HG03342 (cell line): ENCODE measurements around the gene CTCFL.
"Not testable (repeated sequence)": the region's sequence is repeated elsewhere in the genome, so short reads cannot be mapped to it uniquely, and the experiment has no call there.

ENCODE experiments used
- ATAC-seq: cut with Tn5 transposase; IDR thresholded peaks from one replicate; pipeline ENCODE4 v1.9.1; 2021; ENCODE audit warnings: mild to moderate bottlenecking, moderate library complexity; ENCODE audit not compliant: unreplicated experiment

Gene CTCFL

GRCh38 chr20:57509665-57510237, 15.2 kb downstream of the CTCFL start:
- ATAC-seq, result no peak

GRCh38 chr20:57508831-57509230, 16.1 kb downstream of the CTCFL start:
- ATAC-seq, result no peak

DNA sequence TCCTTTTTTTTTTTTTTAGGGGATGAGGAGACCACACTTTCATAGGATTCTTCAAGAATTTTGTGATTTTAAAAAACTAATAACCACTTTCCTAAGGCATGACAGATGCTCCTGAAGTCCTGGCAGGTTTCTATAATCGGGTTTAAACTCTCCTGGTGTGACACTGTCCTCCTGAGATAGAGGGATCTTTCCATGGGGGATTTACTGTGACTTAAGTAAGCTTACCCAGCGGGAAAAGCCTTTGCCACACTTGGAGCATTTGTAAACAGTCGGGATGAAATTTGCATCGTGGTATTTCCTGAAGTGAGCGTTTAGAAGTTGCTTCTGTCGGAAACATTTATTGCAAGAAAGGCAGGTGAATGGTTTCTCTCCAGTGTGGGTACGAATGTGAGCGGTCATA, 16.6 kb downstream of the CTCFL start:
- no peak for ATAC-seq

GRCh38 chr20:57507477-57507876, 17.5 kb downstream of the CTCFL start:
- no peak for ATAC-seq

- no peak for ATAC-seq
These were observed 19.0 kb downstream of the CTCFL start for GRCh38 chr20:57505979-57506378.

GRCh38 chr20:57504411-57504810, 20.5 kb downstream of the CTCFL start:
- ATAC-seq, result no peak

GRCh38 chr20:57503035-57503658, 21.8 kb downstream of the CTCFL start:
- no peak for ATAC-seq

DNA sequence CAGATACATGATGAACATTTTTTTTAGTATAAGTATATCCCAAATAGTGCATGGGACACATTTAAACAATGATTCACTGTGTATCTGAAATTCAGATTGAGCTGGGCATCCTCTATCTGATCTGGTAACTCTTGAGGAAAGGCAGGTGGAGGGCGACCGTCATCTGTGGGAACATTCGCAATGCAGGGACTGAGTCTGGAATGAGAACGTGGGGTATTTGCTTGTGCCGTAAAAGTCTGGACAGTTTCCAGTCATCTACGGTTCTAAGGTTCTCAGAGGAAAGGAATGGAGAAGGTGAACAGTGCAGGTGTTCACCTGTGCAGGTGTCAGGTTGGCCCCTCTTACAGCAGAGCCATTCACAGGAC, 22.6 kb downstream of the CTCFL start:
- no peak for ATAC-seq

DNA sequence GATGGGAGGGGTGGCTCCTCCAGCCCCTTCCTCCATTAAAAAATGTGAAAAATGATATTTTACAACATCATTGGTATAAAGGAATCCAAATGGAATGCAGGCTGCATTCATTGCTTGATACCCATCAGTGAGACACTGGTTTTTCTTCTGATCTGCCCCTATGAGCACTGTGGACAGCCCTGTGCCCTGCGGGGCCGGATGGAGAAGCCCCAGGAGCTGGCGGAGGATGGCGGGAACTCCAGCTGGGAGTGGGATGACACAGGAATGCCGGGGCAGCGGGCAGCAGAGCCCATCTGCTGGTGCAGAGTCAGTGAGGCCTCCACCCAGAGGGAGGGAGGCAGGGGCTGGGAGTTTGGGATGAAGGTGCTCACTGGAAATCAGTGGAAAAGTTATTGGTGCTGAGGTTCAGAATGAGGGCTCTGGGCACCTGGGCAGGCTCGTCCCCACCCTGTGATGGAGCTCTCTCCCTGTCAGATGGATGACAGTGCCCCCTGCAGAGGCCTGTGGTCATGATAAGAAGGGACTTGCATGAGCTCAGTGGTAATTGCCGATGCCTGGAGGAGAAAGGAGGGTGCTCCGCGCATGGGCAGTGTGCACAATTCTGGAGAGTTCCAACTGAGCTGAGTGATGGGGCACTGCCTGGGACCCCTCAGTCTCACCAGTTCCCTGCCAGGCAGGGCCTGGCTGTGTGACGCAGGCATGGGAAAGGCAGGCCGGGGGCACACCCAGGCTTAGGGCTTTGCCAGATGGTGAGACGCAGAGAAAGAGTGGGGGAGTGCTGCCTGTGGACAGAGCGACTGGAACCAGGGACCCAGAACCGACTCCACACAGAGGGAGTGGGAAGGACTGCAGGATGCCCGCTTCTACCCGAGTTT, 23.2 kb downstream of the CTCFL start:
- no peak for ATAC-seq

GRCh38 chr20:57500962-57501361, 24.0 kb downstream of the CTCFL start:
- no peak for ATAC-seq

DNA sequence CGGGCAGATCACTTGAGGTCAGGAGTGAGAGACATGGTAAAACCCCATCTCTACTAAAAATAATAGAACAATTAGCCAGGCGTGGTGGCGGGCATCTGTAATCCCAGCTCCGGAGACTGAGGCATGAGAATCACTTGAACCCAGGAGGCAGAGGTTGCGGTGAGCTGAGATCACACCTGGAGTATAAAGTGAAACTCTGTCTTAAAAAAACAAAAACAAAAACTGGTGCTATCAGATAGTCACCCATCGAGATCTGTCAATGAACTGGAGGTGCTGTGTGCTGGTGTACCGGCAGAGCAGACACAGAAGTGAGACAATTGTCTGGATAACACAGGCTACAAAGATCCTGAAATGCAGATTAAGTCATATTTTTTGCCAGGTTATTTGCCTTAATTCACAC, 24.7 kb downstream of the CTCFL start:
- no peak for ATAC-seq

DNA sequence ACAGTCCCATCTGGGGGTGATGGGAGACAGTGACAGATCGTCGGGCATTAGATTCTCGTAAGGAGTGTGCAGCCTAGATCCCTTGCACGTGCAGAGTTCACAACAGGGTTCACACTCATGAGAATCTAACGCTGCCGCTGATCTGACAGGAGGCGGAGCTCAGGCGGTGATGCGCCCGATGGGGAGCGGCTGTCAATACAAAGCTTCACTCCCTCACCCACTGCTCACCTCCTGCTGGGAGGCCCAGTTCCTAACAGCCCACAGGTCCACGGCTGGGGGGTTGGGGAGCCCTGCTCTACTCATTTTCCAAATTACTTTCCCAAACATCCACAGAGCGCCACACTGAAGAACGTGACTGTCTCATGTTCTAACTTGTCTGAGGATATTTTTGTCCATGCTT, 25.3 kb downstream of the CTCFL start:
- no peak for ATAC-seq

GRCh38 chr20:57498425-57499400, 26.2 kb downstream of the CTCFL start:
- ATAC-seq, result no peak

GRCh38 chr20:57496592-57496991, 28.3 kb downstream of the CTCFL start:
- no peak for ATAC-seq

- no peak for ATAC-seq
These were observed 29.0 kb downstream of the CTCFL start for GRCh38 chr20:57495978-57496377.

- ATAC-seq, result no peak
These were observed 31.8 kb downstream of the CTCFL start for GRCh38 chr20:57493091-57493615.

GRCh38 chr20:57491373-57491772, 33.6 kb downstream of the CTCFL start:
- ATAC-seq, result no peak

DNA sequence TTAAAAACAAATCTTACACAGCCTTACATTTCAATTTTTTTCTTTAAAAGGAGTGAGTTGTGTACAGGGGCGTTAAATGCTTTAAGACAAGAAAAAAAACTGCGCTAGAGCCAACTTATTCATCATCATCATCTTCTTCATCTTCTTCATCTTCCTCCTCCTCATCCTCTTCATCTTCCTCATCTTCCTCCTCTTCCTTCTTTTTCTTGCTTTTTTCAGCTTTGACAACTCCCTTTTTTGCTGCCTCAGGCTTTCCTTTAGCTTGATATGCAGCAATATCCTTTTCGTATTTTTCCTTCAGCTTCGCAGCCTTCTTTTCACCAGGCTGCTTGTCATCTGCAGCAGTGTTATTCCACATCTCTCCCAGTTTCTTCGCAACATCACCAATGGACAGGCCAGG, 36.7 kb downstream of the CTCFL start:
- not testable (repeated sequence) for ATAC-seq

DNA sequence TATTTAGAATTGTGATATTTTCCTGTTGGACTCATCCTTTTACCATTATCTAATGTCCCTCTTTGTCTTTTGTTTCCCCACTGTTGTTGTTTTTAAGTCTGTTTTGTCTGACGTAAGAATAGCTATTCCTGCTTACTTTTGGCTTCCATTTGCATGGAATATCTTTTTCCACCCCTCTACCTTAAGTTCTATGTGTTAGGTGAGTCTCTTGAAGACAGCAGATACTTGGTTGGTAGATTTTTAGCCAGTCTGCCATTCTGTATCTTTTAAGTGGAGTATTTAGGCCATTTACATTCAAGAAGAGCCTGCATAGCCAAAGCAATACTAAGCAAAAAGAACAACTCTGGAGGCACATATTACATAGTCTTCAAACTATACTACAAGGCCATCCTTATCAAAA, 39.2 kb downstream of the CTCFL start:
- no peak for ATAC-seq

GRCh38 chr20:57484772-57485171, 40.2 kb downstream of the CTCFL start:
- no peak for ATAC-seq
